NCI-H526 treated with DMSO at 0.1 percent for 48 hours (cell line): Measurements from ENCODE around the gene OSM.

Experiments used
- DNase-seq: peaks from one replicate; lab custom pipeline; 2025; lab: John Stamatoyannopoulos, UW

Gene OSM

DNA sequence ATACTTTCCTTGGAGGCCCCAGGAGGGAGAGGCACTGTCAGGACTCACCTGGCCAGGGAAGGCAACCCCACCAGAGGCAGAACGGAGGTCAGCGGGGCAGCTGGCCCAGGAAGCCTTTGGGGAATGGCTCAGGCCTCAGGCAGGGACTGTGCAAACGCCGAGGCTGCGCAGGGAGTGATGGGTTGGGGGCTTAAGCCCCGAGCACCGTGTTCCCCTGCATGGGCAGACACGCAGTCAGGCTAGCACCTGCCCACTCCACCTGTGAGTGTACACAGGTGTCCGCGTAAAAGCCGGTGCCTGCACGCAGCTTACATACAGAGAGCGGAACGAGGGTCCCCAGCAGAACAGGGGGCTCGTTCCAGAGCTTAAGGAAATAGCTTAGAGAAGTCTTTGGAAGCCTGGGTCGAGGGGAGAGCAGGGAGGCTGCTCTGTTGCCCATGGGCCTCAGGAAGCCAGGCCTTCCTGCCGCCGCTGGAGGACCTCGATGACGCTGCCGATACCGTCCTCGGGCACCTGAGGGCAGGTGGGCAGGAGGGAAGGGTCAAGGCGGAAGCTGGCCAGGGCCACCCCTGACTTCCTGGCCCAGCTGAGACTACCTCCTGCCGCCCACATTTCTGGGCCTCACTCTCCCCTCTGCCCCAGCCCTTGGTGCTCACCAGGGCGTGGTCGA is 18.7 kb upstream of the OSM start:
- no peak for DNase-seq

DNA sequence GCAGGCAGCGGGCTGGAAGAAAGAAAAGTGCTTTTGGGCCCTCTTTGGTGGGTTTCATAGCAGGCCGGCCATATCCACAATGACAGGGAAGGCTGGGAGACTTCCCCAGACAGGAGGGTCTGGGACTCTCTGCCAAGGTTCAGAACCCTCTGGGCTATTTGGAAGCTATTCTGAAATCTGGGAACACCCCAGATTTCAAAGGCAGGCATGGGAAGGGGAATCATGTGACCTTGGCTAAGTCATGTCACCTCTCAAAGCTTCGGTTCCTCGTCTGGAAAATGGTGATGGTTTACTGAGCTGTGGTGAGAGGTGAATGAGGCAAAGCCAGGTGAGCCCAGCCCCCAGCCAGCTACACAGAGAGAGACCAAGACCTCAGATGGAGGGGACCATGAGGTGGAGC is 18.0 kb upstream of the OSM start:
- DNase-seq, result no peak

DNA sequence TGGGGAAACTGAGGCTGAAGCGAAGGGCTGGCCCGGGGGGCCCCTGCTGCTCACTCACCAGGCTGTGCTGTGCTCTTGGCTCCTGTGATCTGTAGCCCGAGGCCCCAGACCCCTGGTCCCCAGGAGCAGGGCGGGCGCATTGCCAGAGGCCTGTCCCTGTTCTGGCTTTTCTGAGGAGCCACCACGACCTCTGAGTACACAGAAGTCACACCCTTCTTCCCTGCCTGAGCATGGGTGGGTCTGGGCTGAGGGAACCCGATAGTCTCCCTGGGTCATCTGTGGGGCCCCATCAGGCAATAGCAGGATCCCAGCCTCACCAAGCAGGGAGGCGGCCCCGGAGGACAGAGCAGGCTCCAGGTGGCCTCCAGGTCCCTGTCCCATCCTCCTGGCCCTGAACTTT is 17.5 kb upstream of the OSM start:
- DNase-seq, result no peak

DNA sequence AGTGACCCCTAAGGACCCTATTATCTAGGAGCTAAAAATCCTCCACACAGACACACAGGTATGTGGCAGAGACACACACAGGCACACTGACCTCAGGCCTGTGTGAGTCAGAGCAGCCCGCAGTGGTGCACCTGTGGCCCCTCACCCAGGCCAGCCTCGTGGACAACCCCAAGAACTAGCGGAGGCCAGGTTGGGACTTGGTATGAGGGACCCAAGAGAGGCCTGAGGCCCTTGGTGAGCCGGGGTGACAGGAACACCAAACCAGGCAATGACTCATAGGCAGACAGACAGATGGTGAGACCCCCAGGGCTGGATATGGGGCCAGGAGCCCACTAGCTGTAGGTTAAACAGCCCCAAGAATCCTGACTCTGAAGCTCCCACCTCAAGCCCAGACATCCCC is 16.7 kb upstream of the OSM start:
- DNase-seq, result no peak

DNA sequence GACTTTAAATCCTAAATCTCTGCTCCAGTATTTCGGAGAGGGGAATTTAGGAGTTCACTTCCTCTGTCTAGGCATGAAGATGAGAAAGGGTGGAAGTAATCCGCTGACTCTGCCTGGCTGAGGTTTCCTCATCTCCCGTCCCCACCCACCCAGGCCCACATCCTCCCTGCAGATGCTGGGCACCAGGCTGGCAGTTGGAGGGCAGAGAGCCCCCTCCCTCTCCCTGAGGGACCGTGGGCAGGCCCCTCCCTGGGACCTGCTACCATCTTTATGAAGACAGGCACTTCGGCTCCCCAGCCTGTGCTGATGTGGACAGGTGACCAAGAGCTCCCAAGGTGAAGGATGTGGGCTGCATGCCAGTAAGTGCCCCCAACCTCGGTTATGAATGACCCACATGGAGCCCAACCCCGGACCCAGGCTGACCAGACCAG is 16.0 kb upstream of the OSM start:
- DNase-seq, result no peak

DNA sequence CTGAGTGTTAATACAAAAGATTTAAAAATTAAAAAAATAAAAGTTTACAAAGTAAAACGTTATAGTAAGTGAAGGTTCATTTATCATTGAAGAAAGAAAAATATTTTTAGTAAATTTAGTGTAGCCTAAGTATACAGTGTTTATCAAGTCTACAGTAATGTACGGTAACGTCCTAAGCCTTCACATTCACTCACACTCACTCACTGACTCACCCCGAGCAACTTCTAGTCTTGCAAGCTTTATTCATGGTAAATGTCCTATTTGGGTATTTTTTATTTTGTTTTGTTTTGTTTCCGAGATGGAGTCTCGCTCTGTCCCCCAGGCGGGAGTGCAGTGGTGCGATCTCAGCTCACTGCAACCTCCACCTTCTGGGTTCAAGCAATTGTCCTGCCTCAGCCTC is 13.9 kb upstream of the OSM start:
- DNase-seq, result no peak

DNA sequence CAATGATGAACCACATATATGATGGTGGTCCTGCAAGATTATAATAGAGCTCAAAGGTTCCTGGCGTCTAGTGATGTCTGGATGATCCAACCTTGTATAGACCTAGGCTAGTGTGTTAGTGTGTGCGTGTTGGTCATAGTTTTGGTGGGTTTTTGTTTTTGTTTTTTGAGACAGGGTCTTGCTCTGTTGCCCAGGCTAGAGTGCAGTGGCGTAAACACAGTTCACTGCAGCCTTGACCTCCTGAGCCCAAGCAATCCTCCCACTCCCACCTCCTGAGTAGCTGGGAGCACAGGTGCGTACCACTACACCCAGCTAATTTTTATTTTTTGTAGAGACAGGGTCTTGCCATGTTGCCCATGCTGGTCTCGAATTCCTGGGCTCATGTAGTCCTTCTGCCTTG is 13.3 kb upstream of the OSM start:
- DNase-seq, result no peak

DNA sequence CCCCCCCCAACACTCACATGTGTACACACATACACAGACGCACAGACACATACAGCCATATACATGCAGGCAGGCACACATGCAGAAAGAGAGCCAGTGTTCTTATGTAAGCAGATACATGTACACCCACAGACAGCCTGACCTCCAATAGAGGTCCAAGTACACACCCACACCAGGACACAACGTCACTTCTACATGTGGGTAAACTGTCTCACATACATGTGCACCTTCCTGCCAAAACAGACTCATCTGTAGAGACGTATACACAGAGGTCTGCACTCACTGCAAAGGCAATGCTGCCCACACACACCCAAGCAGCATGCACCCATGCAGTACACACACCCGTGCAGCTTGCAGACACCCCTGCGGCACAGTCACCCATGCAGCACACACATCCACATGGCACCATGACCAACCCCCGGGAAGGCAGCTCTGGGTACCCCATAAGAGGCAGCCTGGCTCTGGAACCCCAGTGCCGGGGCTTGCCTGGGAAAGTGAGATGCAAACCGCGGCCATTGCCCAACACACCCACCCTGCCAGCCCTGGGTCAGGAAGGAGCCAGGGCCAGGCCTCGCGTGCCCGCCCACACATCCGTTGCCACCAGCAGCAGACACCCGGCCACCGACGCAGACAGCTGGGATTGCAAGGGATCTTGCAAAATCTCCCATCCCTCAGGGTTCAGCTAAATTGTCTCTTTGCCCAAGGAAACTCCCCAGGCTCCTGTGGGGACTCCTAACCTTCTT is 12.6 kb upstream of the OSM start:
- DNase-seq, result no peak

DNA sequence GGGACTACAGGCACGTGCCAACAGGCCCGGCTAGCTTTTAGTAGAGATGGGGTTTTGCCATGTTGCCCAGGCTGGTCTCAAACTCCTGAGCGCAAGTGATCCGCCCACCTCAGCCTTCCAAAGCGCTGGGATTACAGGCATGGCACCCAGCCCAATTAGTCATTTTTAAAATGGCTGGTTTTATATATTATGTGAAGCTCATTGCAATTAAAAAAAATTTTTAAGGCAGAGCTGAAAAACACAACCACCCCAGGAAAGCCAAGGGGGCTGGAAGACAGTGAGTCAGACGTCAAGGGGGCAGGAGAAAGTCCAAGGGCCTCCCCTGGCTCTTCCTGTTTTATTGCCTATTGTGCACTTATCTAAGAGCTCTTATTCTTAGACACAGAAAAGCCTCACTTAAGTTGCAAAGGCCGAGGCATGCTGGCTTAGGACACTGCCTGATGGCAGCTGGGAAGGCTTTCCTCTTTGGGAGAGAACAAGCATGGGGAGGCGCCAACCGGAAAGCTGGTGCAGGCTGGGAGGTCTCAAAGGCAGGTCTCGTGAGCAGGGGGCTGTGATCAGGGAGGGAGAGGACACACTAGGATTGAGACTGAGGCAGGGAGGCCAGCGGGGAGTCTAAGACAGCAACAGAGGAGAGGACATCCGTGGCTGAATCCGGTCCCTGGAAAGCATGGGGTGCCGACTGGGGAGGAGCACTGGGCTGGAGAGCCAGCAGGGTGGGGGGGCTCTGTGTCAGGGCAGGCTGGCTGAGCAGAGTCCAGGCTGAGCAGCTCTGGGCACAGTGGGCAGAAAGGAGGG is 11.1 kb upstream of the OSM start:
- no peak for DNase-seq

DNA sequence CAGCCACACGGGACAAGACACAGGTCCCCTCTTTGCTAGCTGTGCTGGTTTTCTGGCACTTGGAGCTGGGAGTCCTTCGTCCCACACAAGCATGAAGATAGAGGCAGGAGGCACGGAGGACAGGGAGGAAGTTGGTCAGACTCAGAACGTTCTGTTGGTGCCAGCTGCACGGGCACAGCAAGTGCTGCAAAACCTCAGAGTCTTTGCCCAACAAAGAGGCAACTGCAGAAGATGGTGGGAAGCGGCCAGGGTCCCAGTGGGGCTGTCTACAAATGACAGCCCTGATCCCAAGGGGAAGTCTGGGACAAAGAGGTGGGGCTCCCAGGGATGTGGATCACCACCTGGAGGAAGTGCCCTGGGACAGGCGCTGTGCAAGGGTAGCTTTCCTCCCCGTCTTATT is 9.4 kb upstream of the OSM start:
- no peak for DNase-seq

DNA sequence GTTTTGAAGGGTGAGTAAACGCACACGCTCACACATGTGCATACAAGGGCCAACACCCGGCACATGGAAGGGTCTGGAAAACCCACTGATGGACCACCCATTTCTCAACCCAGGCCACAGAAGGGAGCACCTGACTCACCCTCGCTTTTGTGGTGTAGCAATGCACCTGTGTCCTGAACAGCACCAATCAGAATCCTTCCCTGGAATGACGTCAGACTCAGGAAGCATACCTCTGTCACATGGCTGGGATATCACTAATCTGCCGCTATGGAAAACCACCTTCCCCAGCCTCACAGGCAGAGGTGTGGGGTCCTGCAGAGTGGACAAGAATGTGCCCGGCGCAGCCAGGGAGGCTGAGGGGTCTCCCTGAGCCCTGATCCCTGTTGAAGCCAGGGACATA is 9.0 kb upstream of the OSM start:
- no peak for DNase-seq

DNA sequence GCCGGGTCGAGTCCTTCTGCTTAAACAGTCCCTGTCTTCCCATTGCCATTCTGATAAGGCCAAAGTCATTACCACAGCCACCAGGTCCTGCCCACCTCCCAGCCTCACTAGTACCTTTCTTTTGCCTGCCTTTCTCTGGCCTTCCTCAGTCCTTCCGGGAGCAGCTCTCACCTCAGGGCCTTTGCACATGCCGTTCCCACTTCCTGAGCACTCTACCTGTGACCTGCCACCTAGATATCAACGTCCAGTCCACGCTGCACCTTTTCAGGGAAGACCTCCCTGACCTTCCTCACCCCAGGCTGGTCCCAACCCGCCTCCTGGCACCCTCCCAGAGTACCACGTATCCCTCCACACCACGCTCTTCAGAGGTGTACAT is 7.8 kb upstream of the OSM start:
- no peak for DNase-seq

DNA sequence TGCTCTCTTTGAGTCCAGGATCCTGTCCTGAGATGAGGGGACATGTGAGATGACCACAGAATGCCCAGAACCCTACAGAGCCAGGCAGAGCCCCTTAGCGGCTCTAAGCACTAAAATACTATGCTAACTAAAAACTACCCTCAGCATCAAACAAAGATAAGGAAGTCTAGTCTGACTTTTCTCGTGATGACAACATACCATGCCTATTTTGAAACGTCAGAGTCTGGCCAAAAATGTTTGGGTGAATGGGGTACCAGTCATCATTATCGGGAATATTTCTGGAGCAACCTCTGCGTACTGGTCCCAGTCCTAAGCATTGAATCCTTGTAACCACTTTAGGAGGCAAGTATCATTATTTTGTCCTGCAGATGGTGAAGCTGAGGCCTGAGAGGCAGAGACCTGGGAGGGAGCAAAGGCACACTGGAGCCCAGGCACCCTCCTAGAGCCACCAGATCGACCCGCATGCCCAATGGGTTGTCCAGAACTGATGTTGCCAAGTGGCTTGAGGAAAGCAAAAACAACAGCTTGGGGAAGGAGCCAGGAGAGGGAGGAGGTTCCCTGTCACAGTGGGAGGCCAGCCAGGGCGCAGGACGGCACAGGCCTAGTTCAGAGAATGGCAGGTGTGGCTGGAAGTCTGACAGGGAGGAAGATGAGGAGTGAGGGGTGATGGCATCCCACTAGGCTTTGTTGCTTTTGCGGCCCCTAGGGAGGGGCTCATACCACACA is 7.2 kb upstream of the OSM start:
- DNase-seq, result no peak

DNA sequence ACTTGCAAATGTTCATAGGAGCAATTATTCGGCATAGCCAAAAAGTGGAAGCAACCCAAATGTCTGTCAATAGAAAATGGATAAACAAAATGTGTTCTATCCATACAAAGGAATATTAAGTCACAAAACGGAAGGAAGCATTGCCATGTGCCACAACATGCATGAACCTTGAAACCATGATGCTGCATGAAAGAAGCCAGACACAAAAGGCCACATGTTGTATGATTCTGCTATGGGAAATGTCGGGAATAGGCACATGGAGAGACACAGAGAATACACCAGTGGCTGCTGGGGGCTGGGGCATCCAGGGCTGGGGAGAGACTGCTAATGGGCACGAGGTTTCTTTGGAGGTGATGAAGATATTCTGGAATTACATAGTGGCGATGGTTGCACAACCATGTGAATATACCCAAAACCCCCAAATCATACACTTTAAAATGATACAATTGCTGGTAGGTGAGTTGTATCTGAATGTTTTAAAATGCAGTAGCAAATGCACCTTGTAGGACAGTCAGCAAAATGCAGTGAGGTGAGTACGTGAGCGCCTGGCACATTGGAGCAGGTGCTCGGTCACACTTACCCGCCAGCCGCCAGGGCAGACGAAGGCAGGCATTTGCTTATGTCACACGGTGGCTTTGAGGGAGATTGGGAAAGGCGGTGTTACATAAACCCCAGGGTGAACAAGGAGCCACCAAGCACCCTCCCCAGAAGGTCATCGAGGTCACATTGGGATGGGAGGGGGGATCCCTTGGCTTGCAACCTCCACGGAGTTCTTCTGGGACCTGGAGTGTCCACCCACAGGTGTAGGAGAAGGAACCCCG is 6.3 kb upstream of the OSM start:
- no peak for DNase-seq

DNA sequence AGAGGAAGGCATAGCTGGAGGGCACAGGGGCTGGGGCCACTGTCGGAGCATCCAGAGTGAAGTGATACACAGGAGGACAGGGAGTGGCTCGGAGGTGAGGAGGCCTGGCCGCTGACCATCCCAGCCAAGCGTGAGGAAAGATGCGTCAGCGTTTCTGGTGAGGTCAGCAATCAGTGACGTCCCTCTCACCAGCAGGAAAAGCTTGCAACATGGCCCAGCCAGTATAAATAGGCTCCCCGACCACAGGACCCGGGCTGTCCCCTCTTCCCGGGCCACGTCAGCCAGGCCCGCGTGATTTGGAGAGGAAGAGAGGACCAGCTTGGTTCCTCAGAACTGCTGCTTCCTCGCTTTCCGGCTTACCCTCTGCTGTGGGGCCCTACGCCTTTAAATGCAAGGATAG is 4.2 kb upstream of the OSM start:
- no peak for DNase-seq

DNA sequence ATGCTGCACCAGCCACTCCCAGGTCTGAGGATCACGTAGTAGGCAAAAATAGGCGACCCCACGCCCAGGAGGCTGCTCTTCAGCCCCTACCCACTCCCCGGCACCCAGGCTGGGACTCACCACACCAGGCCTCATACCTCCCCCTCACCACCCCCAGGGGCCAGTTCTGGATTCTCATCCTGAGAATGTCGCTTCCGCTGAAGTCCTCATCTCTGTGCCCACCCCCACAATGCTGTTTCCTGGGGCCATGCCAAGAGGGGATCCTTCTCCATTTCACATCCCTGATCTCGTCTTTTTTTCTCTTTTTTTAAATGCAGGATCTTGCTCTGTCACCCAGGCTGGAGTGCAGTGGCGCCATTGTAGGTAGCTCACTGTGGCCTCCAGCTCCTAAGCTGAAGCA is 1.7 kb upstream of the OSM start:
- DNase-seq, result no peak

DNA sequence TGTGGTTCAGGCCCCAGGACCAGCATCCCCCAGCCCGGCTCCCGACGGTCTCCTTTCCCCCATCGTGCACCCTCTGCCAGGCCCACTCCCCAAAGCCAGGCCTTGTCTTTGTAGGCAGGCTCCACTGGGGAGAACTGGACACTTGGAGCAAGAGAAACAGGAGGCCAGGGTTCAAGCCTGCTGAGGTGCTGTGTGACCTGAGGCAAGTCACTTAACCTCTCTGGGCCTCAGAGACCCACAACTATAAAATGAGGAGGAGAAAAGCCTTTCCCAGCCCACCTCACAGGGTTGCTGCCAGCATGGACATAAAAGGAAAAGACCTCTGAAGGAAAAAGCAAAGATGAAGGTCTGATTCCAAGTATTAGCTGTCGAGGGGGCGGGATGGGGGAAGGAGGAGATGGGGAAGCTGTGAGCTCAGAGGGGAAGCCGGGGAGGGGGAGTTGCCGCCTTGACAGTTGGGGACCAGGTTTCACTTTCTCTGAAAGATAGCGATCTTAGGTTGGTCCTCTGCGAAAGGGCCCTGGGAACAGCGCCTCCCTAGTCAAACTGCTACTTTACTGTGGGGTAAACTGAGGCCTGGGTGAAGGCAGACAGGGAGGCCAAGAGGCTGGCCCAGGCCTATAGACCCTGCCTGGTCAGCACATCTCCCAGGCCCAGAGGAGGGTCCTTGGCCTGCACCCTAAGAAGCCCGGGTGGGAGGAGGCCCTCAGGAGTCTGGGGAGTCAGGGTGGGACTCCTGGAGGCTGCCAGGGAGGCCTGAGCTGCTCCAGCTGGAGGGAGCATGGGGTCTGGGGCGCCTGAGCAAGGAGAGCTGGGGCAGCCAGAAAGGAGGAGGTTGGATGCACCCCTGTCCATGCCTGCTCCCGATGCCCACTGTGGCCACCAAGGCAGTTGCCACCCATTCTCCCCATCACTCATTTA is 991 bp upstream of the OSM start:
- DNase-seq, result no peak

DNA sequence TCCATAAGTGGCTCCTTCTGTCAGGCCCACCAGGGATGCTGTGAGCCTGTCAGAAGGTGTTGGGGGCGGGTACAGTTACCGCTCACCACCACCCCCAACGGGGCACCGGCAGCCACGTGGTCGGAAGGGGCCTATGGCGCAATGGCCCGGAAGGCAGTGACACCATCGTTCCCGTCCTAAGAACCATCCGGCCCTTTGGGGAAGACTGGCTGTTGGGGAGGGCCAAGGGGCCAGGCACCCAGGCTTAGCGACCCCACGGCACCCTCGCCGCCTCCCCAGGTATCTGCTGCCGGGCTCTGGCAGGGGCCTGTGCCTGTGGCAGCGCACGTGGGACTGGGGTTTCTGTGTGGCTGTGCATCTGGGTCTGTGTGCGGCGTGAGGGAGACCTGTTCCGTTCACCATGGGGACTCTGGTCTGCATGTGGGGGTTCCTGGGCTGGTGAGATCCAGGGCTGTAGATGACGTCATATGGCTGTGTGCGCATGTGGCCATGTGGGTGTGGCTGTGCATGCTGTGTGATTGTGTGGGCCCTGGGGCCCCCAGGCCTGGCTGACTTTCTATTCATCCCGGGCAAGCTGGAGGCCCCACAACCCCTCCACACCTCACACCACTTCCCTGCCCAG is 717 bp downstream of the OSM start:
- no peak for DNase-seq

DNA sequence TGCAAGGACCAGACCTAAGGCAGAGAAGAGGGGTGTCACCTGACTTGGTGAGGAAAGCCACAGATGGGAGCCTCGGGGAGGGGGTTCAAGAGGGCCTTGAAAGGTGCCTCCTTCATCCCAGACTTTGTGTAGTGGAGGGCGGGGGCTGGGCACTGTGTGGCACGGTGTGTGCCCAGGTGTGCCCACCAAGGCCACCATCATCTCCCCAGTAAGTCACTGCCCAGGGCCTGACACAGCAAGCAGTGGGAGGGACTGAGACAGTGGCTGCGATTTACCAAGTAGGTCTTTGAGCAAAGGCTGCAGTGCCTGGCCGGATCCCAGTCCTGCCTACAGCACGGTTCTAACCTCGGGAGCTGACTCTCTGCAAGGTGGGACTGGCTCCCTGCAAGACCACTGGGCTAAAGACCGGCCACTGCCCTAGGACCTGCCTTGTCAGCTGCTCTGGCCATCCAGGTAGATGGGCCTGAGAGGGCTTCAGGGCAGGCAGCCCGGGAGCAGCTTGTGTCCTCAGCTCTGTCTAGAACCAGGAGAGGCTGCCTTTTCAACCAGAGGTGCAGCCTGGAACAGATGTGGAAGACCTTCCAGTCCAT is 1.4 kb downstream of the OSM start:
- no peak for DNase-seq

DNA sequence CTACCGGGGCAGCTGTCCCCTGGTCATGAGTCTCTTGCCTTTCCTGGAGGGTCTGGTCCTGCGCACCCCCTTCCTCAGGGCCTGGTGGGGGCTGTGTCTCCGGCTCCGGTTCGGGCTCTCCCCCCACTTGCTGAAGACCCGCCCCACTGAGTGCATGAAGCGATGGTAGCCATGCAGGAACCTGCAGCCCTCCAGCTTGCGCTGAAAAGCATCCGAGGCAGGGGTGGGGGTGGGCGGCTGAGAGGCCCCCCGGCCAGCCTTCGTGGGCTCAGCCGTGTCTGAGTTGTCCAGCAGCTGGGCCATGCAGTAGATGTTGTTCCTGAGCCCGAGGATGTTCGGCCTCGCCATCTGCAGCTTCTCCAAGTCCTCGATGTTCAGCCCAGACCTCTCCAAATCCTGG is 2.8 kb downstream of the OSM start:
- no peak for DNase-seq
